Heart left ventricle (tissue), 16 donors: ENCODE results near the gene SH3TC1. TPM values are rescaled to one million over a fixed set of nuclear protein-coding genes. Genes with fewer than 3 reads are reported as not detected.

Source experiments
- ATAC-seq, 4 donors: fragments of 200-7000 bp; cut with Tn5 transposase; one replicate each; pipeline ENCODE4 v1.9.1; 2020 to 2022; ENCODE audit warnings: moderate library complexity in 4 of 4, mild to moderate bottlenecking in 3 of 4, moderate number of reproducible peaks in 1 of 4
- DNase-seq, 5 donors: peaks; one replicate each; pipeline ENCODE4 v3.0.0-alpha.2; 2020
- H3K27ac ChIP-seq, 12 donors: fragments of 200-600 bp; sonication (generic) in 4 of 12; one replicate each; pipeline versions ENCODE4 v1.5.0 to v1.8.0; 2016 to 2022; ENCODE audit warnings: mild to moderate bottlenecking in 2 of 12
- H3K27me3 ChIP-seq, 9 donors: fragments of 200-600 bp; sonication (generic) in 2 of 9; one replicate each; pipeline versions ENCODE4 v1.5.1 to v1.8.0; 2016 to 2022; ENCODE audit warnings: mild to moderate bottlenecking in 3 of 9
- H3K36me3 ChIP-seq, 9 donors: fragments of 200-600 bp; sonication (generic) in 2 of 9; one replicate each; pipeline versions ENCODE4 v1.5.0 to v1.8.0; 2018 to 2022; ENCODE audit warnings: mild to moderate bottlenecking in 2 of 9
- H3K4me1 ChIP-seq, 12 donors: fragments of 200-600 bp; sonication (generic) in 4 of 12; one replicate each; pipeline versions ENCODE4 v1.5.0 to v1.8.0; 2016 to 2022; ENCODE audit warnings: mild to moderate bottlenecking in 3 of 12
- H3K4me3 ChIP-seq, 12 donors: fragments of 200-600 bp; sonication (generic) in 4 of 12; one replicate each; pipeline versions ENCODE4 v1.5.0 to v1.8.0; 2017 to 2022; ENCODE audit warnings: mild to moderate bottlenecking in 9 of 12, moderate library complexity in 4 of 12
- H3K9me3 ChIP-seq, 12 donors: fragments of 200-600 bp; sonication (generic) in 4 of 12; one replicate each; pipeline versions ENCODE4 v1.5.0 to v1.8.0; 2016 to 2022; ENCODE audit warnings: mild to moderate bottlenecking in 1 of 12
- POLR2A ChIP-seq, 2 donors: fragments of 450-650 bp; IDR thresholded peaks; one replicate each; pipeline ENCODE4 v1.6.1; 2017; ENCODE audit warnings: antibody characterized with exemption in 2 of 2, mild to moderate bottlenecking in 2 of 2, moderate library complexity in 2 of 2
- WGBS, 4 donors: extraction: QIAGEN DNeasy Blood & Tissue Kit in 2 of 4; methylation state at CpG; one replicate each; pipeline versions ENCODE4 v1.1.5 to v1.1.7; 2013 to 2018; 5-methylcytosine and 5-hydroxymethylcytosine counted together
- intact Hi-C, 10 donors: fragments of 100-400 bp; cut with DNase I; formaldehyde crosslinking; loops; one replicate each; pipeline versions ENCODE4 v1.11.1 to v1.14.2; 2022
- polyA plus RNA-seq, 2 donors: library from polyadenylated mRNA; stranded (reverse); fragments of 200-250 nt; gene quantifications; one replicate each; pipeline ENCODE4 v1.2.3, GENCODE V29; 2013
- total RNA-seq, 9 donors: library from RNA; depleted of rRNA in 2 of 9; stranded (reverse); fragments of >200 nt in 2 of 9; fragmentation: NEBNext Ultra II Directional in 3 of 9; extraction: Animal tissue kit (Norgen Biotek cat#: 25700) in 3 of 9; gene quantifications; one replicate each; pipeline versions ENCODE4 v1.1.0 to v1.2.4, GENCODE V29; 2016 to 2023
- TF ChIP-seq, protein P1 (sequence below), 12 donors: fragments of 200-600 bp; sonication (generic) in 4 of 12; IDR thresholded peaks; one replicate each; pipeline versions ENCODE4 v1.5.0 to v1.8.0; 2018 to 2022; ENCODE audit warnings: antibody characterized with exemption in 12 of 12, mild to moderate bottlenecking in 5 of 12
- donor health status: ischemic (EF 13 %, LVEDD 7.1; RV severe dilation, severe dysfunction).
- donor health status: healthy with polysubstance abuse.
- donor health status: DM: no; HTN: yes; CAD: no.
- donor health status: DM: no; HTN: no; CAD: no.
- donor health status: ischemic (EF 25% LVEDD 6.9; RV normal size, moderate dysfunction).
- donor health status: ischemic (EF 25% LVEDD 5.7; RV mildly dilated, moderate dysfunction).
- donor health status: healthy.
- donor health status: DM: yes; HTN: yes; CAD: no.
- donor health status: ischemic (EF 35%, LVEDD 5.7; RV mildly dilated, moderate dysfunction).
- donor health status: nonischemic (EF 11% LVEDD 7.7; RV severe dilation, severe dysfunction).
- donor health status: DM: yes; HTN: yes; CAD: no.
- donor health status: PGD.
- donor health status: ischemic (EF 29% LVEDD 5.4; RV normal size, mild dysfunction).
- donor health status: nonischemic (EF 23%, LVEDD 6.1; RV moderate dilation, normal function).

SH3TC1 gene
- total and polyA plus RNA-seq, 11 donors, result 5.8 to 45.9 (median 10.9) TPM

DNA sequence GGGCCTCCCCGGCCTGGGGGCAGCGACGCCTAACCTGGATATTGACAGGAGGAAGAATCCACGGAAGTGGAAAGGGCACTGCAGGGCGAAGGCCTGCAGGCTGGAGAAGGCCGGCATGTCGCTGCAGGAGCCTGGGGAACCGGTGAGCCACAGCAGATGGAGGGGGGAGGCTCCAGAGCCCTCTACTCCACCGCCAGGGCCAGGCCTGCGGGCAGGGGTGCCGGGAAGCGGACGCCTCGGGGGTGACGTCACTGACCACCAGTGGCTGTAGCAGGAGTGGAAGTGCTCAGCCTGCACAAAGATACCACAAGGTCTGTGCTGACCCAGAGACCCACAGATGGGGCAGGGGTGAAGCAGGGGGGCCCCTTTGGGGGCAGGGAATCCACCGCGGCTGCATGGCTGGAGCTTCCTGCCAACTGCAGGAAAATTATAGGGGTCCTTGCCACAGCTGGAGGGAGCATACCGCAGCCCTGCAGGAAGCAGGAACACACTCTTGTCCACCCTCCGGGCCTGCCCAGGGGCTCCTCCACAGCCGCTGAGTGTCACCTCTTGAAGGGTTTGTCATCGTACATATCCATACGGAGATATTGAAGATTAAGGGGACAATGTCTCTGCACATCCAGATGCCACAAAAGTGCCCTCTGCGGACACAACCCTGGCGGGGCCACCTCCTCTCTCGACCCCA lies 62.9 kb downstream of the SH3TC1 start:
- 81 to 93% (median 90%) methylated on average over 18 to 25 of the region's 25 CpGs for WGBS, 4 donors
- H3K9me3 ChIP-seq, result no peaks in the 10 kb centered on the region
- H3K4me3 ChIP-seq, result no peak overlapping the region
- no peak overlapping the region for H3K27ac ChIP-seq
- DNase-seq, result no peak
- ATAC-seq, result no peak
- no peak for TF ChIP-seq POLR2A (IDR thresholded peaks at IDR 0.05)
- TF ChIP-seq, protein P1, sequence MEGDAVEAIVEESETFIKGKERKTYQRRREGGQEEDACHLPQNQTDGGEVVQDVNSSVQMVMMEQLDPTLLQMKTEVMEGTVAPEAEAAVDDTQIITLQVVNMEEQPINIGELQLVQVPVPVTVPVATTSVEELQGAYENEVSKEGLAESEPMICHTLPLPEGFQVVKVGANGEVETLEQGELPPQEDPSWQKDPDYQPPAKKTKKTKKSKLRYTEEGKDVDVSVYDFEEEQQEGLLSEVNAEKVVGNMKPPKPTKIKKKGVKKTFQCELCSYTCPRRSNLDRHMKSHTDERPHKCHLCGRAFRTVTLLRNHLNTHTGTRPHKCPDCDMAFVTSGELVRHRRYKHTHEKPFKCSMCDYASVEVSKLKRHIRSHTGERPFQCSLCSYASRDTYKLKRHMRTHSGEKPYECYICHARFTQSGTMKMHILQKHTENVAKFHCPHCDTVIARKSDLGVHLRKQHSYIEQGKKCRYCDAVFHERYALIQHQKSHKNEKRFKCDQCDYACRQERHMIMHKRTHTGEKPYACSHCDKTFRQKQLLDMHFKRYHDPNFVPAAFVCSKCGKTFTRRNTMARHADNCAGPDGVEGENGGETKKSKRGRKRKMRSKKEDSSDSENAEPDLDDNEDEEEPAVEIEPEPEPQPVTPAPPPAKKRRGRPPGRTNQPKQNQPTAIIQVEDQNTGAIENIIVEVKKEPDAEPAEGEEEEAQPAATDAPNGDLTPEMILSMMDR (IDR thresholded peaks at IDR 0.05), result no peak
- H3K27me3 ChIP-seq, result no peaks in the 10 kb centered on the region
- intact Hi-C loops, result loop anchor here in 1 of 10 donors (5.0 kb wide), 1 partner anchor 140 kb away; no protein-coding TSS in a partner anchor
- H3K36me3 ChIP-seq, result no peaks in the 10 kb centered on the region
- H3K4me1 ChIP-seq, result peaks cover 2 to 17% (median 4%) of the 10 kb centered on the region in 12 donors

DNA sequence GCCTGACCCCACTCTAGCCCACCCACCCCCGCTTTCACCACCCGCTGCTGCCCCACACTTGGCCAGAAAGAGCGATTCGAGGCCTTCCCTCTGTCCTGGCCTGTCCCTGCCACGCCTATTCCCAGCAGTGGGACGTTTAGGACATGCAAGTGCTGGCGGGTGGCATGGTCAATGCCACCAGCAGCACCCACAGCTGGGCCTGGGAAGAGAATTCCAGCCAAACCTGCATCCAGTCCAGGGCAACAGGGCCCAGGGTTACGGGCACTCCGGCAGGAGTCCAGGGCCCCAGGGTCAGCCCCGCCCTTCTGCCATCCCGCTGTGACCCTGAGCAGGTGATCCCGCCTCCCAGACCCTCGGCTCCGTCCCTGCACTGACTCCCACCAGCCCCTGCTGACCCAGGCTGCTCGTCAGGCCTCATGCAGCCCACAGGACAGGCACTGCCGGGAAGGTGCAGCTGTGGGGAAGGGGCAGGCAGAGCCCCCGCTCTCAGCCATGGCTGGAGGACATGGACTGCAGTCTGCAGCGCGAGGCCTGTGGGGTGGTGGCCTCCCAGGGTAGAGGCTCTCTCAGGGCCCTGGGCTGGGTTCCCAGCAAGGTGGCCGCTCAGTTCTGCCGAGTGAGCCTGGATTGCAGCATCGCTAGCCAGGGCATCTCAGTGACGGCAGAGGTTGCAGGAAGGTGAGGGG lies 63.7 kb downstream of the SH3TC1 start:
- 85 to 95% (median 90%) methylated on average over 10 to 23 of the region's 23 CpGs for WGBS, 4 donors
- Histone ChIP-seq H3K4me3 (no peak overlapping the region), H3K36me3 (no peaks in the 10 kb centered on the region), H3K27me3 (no peaks in the 10 kb centered on the region), H3K4me1 (peaks cover 3 to 18% (median 12%) of the 10 kb centered on the region in 12 donors), H3K9me3 (no peaks in the 10 kb centered on the region), H3K27ac (no peak overlapping the region)
- ATAC-seq (no peak), DNase-seq (no peak)
- no peak for TF ChIP-seq POLR2A (IDR thresholded peaks at IDR 0.05)
- TF ChIP-seq, protein P1 (IDR thresholded peaks at IDR 0.05), result no peak
- intact Hi-C loops, result loop anchor here in 1 of 10 donors (5.0 kb wide), 1 partner anchor 140 kb away; no protein-coding TSS in a partner anchor

DNA sequence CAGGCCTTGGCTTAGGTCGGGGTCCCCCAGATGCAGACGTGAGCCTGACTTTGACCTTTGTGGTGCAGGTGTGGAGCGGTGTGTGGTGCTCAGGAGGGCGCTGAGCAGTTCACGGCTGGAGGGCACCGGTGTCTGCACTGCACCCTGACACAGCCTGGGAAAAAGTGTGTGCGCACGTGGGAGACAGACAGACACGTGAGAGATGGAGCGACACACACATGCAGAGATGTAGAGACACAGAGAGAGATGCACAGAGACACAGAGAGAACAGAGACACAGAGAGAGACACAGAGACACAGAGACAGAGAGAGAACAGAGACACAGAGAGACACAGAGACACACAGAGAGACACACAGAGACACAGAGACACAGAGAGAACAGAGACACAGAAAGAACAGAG lies 64.3 kb downstream of the SH3TC1 start:
- H3K4me3 ChIP-seq, result no peak overlapping the region
- H3K9me3 ChIP-seq, result no peaks in the 10 kb centered on the region
- no peak for TF ChIP-seq POLR2A (IDR thresholded peaks at IDR 0.05)
- intact Hi-C loops, result loop anchor here in 1 of 10 donors (5.0 kb wide), 1 partner anchor 139 kb away; no protein-coding TSS in a partner anchor
- ATAC-seq (no peak), DNase-seq (no peak)
- no peaks in the 10 kb centered on the region for H3K36me3 ChIP-seq
- no peak overlapping the region for H3K27ac ChIP-seq
- 94 to 95% (median 95%) methylated on average over 10 of the region's 10 CpGs for WGBS, 4 donors
- H3K4me1 ChIP-seq, result peaks cover 3 to 24% (median 13%) of the 10 kb centered on the region in 12 donors
- H3K27me3 ChIP-seq, result no peaks in the 10 kb centered on the region

DNA sequence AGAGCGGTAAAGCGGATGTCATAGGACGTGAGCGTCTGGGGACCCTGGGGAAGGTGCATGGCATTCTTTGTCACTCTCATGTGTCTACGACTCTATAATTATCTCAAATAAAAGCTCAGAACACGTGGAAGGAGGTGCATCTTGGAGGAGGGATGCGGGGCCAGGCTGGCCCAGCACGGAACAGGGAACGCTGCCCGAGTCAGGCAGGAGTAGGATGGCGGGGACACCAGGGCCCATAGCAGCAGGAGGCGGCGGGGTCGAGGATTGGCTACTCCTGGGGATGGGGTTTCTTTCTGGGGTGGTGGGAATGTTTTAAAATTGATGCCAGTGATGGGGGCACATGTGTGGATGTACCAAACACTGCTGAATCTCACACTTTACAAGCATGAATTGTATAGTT lies 65.0 kb downstream of the SH3TC1 start:
- no peaks in the 10 kb centered on the region for H3K36me3 ChIP-seq
- WGBS, 4 donors, result 84 to 88% (median 85%) methylated on average over 14 of the region's 14 CpGs
- H3K27me3 ChIP-seq, result no peaks in the 10 kb centered on the region
- no peak overlapping the region for H3K4me3 ChIP-seq
- no peak for TF ChIP-seq POLR2A (IDR thresholded peaks at IDR 0.05)
- TF ChIP-seq, protein P1 (IDR thresholded peaks at IDR 0.05), result no peak
- no peak overlapping the region for H3K27ac ChIP-seq
- H3K4me1 ChIP-seq, result peaks cover 3 to 31% (median 16%) of the 10 kb centered on the region in 12 donors
- DNase-seq (peak in 1 of 5 donors; percentile 57), ATAC-seq (no peak)
- intact Hi-C loops, result loop anchor here in 1 of 10 donors (5.0 kb wide), 1 partner anchor 138 kb away; no protein-coding TSS in a partner anchor
- H3K9me3 ChIP-seq, result no peaks in the 10 kb centered on the region
